OCI-LY1 (cell line): ENCODE results near the gene CPAMD8.

Experiments used
- H2AFZ ChIP-seq: fragments of 200-600 bp; sonication (generic), shearing (Covaris generic); 2 replicates; pipeline ENCODE4 v1.6.0; 2014; ENCODE audit warnings: antibody characterized with exemption, mild to moderate bottlenecking, low read length
- H3F3A ChIP-seq: fragments of 200-600 bp; sonication (generic), shearing (Covaris generic); 2 replicates; pipeline ENCODE4 v1.6.0; 2014; ENCODE audit warnings: mild to moderate bottlenecking, antibody characterized with exemption, low read length, moderate library complexity; ENCODE audit not compliant: insufficient read depth
- H3K27ac ChIP-seq: fragments of 200-600 bp; sonication (generic); 2 replicates; pipeline ENCODE4 v1.5.1; 2014; ENCODE audit warnings: low read length, mixed run types, mild to moderate bottlenecking, low read depth; ENCODE audit not compliant: poor library complexity, severe bottlenecking
- H3K27me3 ChIP-seq: fragments of 200-600 bp; sonication (generic); 2 replicates; pipeline ENCODE4 v1.6.0; 2014; ENCODE audit warnings: antibody characterized with exemption, mild to moderate bottlenecking, low read length, moderate library complexity; ENCODE audit not compliant: insufficient read depth
- H3K36me3 ChIP-seq: fragments of 200-600 bp; sonication (generic); 2 replicates; pipeline ENCODE4 v1.6.1; 2014; ENCODE audit warnings: mild to moderate bottlenecking, antibody characterized with exemption, low read length, moderate library complexity, mixed read lengths; ENCODE audit not compliant: insufficient read depth
- H3K4me1 ChIP-seq: fragments of 200-600 bp; sonication (generic); 2 replicates; pipeline ENCODE4 v1.5.1; 2014; ENCODE audit warnings: mild to moderate bottlenecking, low read length, moderate library complexity; ENCODE audit not compliant: insufficient read depth, severe bottlenecking
- H3K4me2 ChIP-seq: fragments of 200-600 bp; sonication (generic), shearing (Covaris generic); 2 replicates; pipeline ENCODE4 v1.6.1; 2014; ENCODE audit warnings: low read length
- H3K4me3 ChIP-seq: fragments of 200-600 bp; sonication (generic); 2 replicates; pipeline ENCODE4 v1.5.1; 2014; ENCODE audit warnings: low read length, low read depth, mild to moderate bottlenecking, mixed read lengths; ENCODE audit not compliant: poor library complexity, severe bottlenecking
- H3K79me2 ChIP-seq: fragments of 200-600 bp; shearing (Covaris generic); 2 replicates; pipeline ENCODE4 v1.6.1; 2016; ENCODE audit warnings: mixed run types, low read length, mixed read lengths; ENCODE audit not compliant: insufficient read depth
- H3K9ac ChIP-seq: fragments of 200-600 bp; sonication (generic), shearing (Covaris generic); 2 replicates; pipeline ENCODE4 v1.6.1; 2014; ENCODE audit warnings: mild to moderate bottlenecking, low read length, mixed read lengths
- H3K9me2 ChIP-seq: fragments of 200-600 bp; sonication (generic), shearing (Covaris generic); 2 replicates; pipeline ENCODE4 v1.6.1; 2014; ENCODE audit warnings: low read depth, mild to moderate bottlenecking, low read length, mixed read lengths
- H3K9me3 ChIP-seq: fragments of 200-600 bp; shearing (Covaris generic); 2 replicates; pipeline ENCODE4 v1.6.1; 2014; ENCODE audit warnings: low read length, mixed read lengths
- H4K20me1 ChIP-seq: fragments of 200-600 bp; sonication (generic), shearing (Covaris generic); 2 replicates; pipeline ENCODE4 v1.6.0; 2016; ENCODE audit warnings: mild to moderate bottlenecking, low read length; ENCODE audit not compliant: insufficient read depth
- EZH2 ChIP-seq: fragments of 200-600 bp; sonication (generic), shearing (Covaris generic); IDR thresholded peaks from 2 replicates; pipeline ENCODE4 v1.8.0; 2017; ENCODE audit warnings: borderline replicate concordance, mixed run types, mild to moderate bottlenecking, antibody characterized with exemption, low read length, moderate library complexity, mixed read lengths
- TF ChIP-seq, protein P1 (sequence below): fragments of 200-600 bp; sonication (generic), shearing (Covaris generic); IDR thresholded peaks from 2 replicates; pipeline ENCODE4 v1.5.1; 2017; ENCODE audit warnings: mild to moderate bottlenecking, antibody characterized with exemption, low read length, moderate library complexity, mixed read lengths

CPAMD8 gene

DNA sequence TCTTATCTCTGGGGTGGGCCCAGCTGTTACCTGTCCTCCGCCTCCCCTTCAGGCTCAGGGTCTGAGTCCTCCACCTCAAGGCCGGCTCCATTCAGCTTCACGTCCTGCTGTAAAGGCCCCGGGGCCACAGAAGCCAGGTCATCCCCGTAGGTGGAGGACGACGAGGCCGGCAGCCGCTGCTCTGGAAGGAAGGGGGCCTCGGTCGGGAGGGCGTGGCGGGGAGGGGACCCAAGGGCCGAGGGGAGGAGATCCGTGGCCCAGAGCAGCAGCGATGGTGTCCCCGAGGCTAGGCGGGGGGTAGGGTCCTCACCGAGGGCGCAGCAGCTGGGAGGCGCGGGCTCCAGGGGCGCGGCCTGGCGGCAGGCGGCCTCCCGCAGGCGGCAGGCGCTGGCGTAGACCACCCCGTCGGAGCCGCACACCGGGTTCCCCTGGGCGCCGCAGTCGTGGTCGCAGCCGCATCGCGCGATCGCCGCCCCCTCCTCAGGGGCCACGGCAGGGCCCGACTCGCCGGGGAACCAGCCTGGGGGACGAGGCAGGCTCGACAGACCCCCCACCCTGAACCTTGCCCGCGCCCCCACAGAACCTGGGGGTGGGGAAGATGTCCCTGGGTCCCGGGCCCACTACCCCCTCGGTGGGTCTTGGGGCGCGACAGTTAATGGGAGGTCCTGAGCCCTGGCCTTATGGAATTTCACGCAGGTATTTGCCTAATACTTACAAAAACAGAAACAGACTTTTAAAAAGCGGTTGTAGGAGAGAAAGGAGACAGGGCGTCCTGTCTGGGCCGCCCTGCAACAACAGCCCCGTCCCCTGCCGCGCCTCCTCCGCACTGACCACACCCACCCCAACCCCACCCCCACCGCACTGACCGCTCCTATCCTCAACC, 130.2 kb downstream of the CPAMD8 start:
- no peaks in the 10 kb centered on the region for H3K36me3 ChIP-seq
- no peak overlapping the region for H3K27ac ChIP-seq
- no peaks in the 10 kb centered on the region for H3K9me2 ChIP-seq
- no peak for TF ChIP-seq EZH2
- no peaks in the 10 kb centered on the region; the same call in 1 of the 2 replicates for H3K27me3 ChIP-seq
- peak overlapping the region; percentile 55 for H3K4me2 ChIP-seq
- no peaks in the 10 kb centered on the region for H3K9me3 ChIP-seq
- H3F3A ChIP-seq, result no peaks in the 10 kb centered on the region; the same call in 1 of the 2 replicates
- H4K20me1 ChIP-seq, result no peaks in the 10 kb centered on the region
- peak overlapping the region; percentile 47 for H3K4me3 ChIP-seq
- no peak overlapping the region for H3K9ac ChIP-seq
- H2AFZ ChIP-seq, result no peak overlapping the region
- H3K79me2 ChIP-seq, result no peaks in the 10 kb centered on the region
- H3K4me1 ChIP-seq, result peaks cover 16% of the 10 kb centered on the region

DNA sequence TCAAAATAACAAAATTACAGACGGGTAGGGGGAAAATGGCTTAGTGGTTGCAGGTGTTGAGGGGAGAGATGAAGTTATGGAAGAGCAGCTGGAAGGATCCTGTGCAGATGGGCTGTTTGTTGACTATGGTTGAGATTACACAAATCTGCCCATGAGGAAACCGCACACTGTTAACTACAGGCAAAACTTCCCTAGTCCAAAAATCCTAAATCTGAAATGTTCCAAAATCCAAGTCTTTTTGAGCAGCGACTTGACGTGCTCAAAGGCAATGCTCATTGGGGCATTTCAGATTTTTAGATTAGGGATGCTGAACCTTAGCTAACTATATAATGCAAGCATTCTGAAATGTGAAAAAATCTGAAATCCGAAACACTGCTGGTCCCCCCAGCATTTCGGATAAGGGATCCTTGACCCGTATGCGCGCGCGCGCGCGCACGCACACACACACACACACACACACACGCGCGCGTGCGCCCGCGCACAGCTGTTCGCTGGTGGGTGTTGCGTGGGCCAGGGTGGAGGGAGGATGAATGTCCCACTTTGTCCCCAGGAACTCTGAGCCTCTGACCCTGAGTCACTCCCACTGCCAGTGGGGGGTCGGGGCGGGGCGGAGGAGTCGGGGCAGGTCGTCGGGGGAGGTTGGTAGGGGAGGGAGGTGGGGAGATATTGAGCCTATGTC, 131.0 kb downstream of the CPAMD8 start:
- H3K4me2 ChIP-seq, result no peak overlapping the region
- TF ChIP-seq, protein P1, sequence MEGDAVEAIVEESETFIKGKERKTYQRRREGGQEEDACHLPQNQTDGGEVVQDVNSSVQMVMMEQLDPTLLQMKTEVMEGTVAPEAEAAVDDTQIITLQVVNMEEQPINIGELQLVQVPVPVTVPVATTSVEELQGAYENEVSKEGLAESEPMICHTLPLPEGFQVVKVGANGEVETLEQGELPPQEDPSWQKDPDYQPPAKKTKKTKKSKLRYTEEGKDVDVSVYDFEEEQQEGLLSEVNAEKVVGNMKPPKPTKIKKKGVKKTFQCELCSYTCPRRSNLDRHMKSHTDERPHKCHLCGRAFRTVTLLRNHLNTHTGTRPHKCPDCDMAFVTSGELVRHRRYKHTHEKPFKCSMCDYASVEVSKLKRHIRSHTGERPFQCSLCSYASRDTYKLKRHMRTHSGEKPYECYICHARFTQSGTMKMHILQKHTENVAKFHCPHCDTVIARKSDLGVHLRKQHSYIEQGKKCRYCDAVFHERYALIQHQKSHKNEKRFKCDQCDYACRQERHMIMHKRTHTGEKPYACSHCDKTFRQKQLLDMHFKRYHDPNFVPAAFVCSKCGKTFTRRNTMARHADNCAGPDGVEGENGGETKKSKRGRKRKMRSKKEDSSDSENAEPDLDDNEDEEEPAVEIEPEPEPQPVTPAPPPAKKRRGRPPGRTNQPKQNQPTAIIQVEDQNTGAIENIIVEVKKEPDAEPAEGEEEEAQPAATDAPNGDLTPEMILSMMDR, result no peak
- no peak for TF ChIP-seq EZH2
- no peaks in the 10 kb centered on the region; the same call in 1 of the 2 replicates for H3K27me3 ChIP-seq
- no peak overlapping the region for H3K27ac ChIP-seq
- no peaks in the 10 kb centered on the region for H3K9me3 ChIP-seq
- H4K20me1 ChIP-seq, result no peaks in the 10 kb centered on the region
- no peak overlapping the region for H2AFZ ChIP-seq
- no peak overlapping the region for H3K4me3 ChIP-seq
- no peaks in the 10 kb centered on the region for H3K79me2 ChIP-seq
- no peak overlapping the region for H3K9ac ChIP-seq
- no peaks in the 10 kb centered on the region; the same call in 1 of the 2 replicates for H3F3A ChIP-seq
- H3K4me1 ChIP-seq, result peaks cover 16% of the 10 kb centered on the region
- H3K9me2 ChIP-seq, result no peaks in the 10 kb centered on the region
- H3K36me3 ChIP-seq, result no peaks in the 10 kb centered on the region

DNA sequence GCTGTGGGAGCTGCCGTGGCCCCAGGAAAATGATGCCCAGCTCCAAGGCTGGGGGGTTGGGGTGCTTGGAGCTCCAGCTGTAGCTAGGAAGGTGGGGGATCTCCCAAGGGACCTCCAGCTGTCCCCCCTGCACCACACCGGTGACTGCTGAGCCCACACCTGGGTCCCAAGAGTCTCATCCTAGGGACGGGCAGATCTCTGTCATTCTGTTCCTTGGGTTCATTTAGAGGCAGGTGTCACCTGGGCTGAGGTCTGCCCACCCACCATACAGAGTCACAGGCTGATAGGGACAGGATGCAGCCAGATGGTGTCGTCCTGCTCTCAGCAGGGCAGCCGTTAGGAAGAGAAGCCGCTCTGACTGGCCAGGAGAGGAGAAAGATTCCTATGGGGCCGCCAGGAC, 132.5 kb downstream of the CPAMD8 start:
- Histone ChIP-seq H3K4me2 (no peak overlapping the region; the same call in 1 of the 2 replicates), H3K27me3 (no peaks in the 10 kb centered on the region; the same call in 1 of the 2 replicates), H4K20me1 (no peaks in the 10 kb centered on the region), H3K9ac (no peak overlapping the region), H3K79me2 (no peaks in the 10 kb centered on the region), H3K4me3 (no peak overlapping the region), H3K9me3 (no peaks in the 10 kb centered on the region), H3K36me3 (no peaks in the 10 kb centered on the region), H3K27ac (no peak overlapping the region), H3K9me2 (no peaks in the 10 kb centered on the region), H3K4me1 (peaks cover 16% of the 10 kb centered on the region), H2AFZ (no peak overlapping the region), H3F3A (no peaks in the 10 kb centered on the region; the same call in 1 of the 2 replicates)
- TF ChIP-seq, protein P1, result no peak
- no peak for TF ChIP-seq EZH2
